ENCODE data around the gene ZSCAN31. TPM values are rescaled to one million over a fixed set of nuclear protein-coding genes. Genes with fewer than 3 reads are reported as not detected.

ZSCAN31 gene
- total RNA-seq, 1 donor from 2014 or later, result 8.1 TPM

DNA sequence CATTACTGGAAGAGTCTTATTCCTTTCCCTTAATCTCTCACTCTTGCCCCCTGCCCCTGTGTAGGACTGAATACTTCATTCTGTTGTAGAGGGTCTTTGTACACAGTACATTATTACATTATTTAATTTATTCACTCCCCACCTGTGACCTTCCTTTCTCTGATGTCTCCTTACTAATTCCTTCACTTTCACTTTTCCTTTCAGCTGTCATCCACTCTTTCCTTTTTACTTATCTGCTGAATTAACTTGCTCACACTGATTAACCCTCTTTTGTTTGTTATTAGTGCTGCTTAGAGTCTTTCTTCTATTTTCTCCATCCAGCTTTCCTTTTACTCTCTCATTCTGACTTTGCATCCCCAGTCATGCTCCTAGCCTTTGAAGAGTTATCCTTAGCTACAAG is 61.1 kb downstream of the ZSCAN31 start:
- intact Hi-C loops (cut with DNase I), result no loop called here
- ATAC-seq (ENCODE audit: poor library complexity) (no peak), DNase-seq (no peak)

Other genes with a start within 250 kb of the ZSCAN31 start
- gene ZSCAN16, start 211.5 kb downstream of the ZSCAN31 start, total RNA-seq, result 1.2 TPM
- gene ZKSCAN8, start 194.3 kb downstream of the ZSCAN31 start, total RNA-seq, result 12.0 TPM
- gene ZSCAN9, start 110.9 kb downstream of the ZSCAN31 start, total RNA-seq, result 8.2 TPM
- gene ZKSCAN4, start 83.9 kb downstream of the ZSCAN31 start, total RNA-seq, result 2.6 TPM
- gene NKAPL, start 76.9 kb downstream of the ZSCAN31 start, total RNA-seq, result 5.1 TPM
- gene ZSCAN26, start 69.0 kb downstream of the ZSCAN31 start, total RNA-seq, result 14.0 TPM
- gene PGBD1, start 54.6 kb downstream of the ZSCAN31 start, total RNA-seq, result 2.3 TPM
- gene ZKSCAN3, start 13.8 kb upstream of the ZSCAN31 start, total RNA-seq, result 3.6 TPM
- gene ZSCAN12, start 63.6 kb upstream of the ZSCAN31 start, total RNA-seq, result 1.9 TPM
- 2.1 TPM for gene ZSCAN23, start 107.3 kb upstream of the ZSCAN31 start, total RNA-seq
- gene GPX6, start 179.6 kb upstream of the ZSCAN31 start, total RNA-seq, result not detected
- gene GPX5, start 189.7 kb upstream of the ZSCAN31 start, total RNA-seq, result not detected